T47D (cell line): ENCODE results near the gene NAE1.

Experiments used
- DNase-seq, 2 experiments: peaks; one replicate each; pipeline versions ENCODE4 v3.0.0 to v3.0.0-alpha.2; 2011 to 2012; ENCODE audit warnings: low read depth in 1 of 2, low spot score in 1 of 2
- JUND ChIP-seq: IDR thresholded peaks from 2 replicates; pipeline ENCODE4 v1.6.1; 2012; ENCODE audit warnings: low read depth
- in situ Hi-C: cut with HindIII; loops from 2 replicates; pipeline ENCODE4 v1.10.0; 2016; ENCODE audit warnings: low sequenced_read_pairs, low pct_unique_long_range_greater_than_20kb

NAE1 gene

GRCh38 chr16:66846266-66846665 lies 15.5 kb upstream of the NAE1 start:
- DNase-seq: no peak
- in situ Hi-C loops: no loop called here
- no peak for TF ChIP-seq JUND

DNA sequence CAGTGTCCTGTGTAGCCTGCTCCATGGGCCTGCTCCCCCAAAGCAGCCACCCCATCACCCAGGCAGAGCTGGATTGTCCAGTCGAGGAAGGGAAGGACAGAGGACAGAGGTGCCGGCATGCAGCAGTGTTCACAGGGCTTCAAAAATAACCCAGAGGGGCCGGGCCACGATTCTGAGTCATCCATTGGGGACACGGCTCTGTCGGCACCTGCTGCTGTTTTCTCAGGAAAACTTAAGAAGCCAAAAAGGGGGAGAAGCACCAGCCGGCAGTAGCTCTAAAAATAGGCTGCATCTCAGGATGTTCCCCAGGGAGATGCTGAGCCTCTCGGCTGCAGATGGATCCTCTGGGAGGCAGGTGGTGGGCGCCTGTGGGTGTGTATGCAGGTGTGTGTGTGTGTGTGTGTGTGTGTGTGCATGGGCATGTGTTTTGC lies 15.0 kb upstream of the NAE1 start:
- TF ChIP-seq JUND: no peak
- no peak for DNase-seq
- in situ Hi-C loops: no loop called here

- TF ChIP-seq JUND: no peak
- DNase-seq: no peak
- in situ Hi-C loops: no loop called here
Observed at GRCh38 chr16:66845080-66845410, 14.3 kb upstream of the NAE1 start.

GRCh38 chr16:66844342-66845079 lies 13.7 kb upstream of the NAE1 start, which contains the start of gene CA7:
TSS of gene CA7 (plus strand) at chr16:66844414. CDS start at chr16:66844488, 74 bp downstream.
- in situ Hi-C loops: no loop called here
- TF ChIP-seq JUND: no peak

DNA sequence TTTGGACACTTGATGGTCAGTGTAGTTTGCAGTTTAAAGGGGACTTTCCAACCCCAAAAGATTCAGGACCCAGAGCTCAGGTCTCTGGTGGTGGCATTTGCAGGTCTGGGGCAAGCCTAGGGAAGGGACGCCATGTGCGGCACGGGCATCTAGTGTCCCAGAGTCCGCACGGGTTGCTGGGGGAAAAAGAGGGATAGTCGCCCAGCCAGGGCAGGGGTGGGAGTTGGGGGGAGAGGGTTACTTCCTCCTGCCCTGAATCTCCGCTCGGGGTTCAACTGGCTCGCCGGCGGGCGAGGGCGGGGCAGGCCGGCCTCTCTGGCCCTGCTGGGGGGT lies 13.2 kb upstream of the NAE1 start:
- DNase-seq: no peak
- TF ChIP-seq JUND: no peak
- in situ Hi-C loops: no loop called here

More at GRCh38 chr16:66844342-66845079, 13.7 kb upstream of the NAE1 start, which contains the start of gene CA7:
- no peak for DNase-seq

- no peak for DNase-seq
- no peak for TF ChIP-seq JUND
- in situ Hi-C loops: no loop called here
Observed at GRCh38 chr16:66843191-66843590, 12.4 kb upstream of the NAE1 start.

GRCh38 chr16:66842765-66843164 lies 12.0 kb upstream of the NAE1 start:
- no peak for DNase-seq
- in situ Hi-C loops: no loop called here
- TF ChIP-seq JUND: no peak

- no peak for DNase-seq
- TF ChIP-seq JUND: no peak
- in situ Hi-C loops: no loop called here
Observed at GRCh38 chr16:66841366-66841765, 10.6 kb upstream of the NAE1 start.

GRCh38 chr16:66840883-66841282 lies 10.1 kb upstream of the NAE1 start:
- DNase-seq: no peak
- in situ Hi-C loops: no loop called here
- no peak for TF ChIP-seq JUND

- TF ChIP-seq JUND: no peak
- in situ Hi-C loops: no loop called here
- DNase-seq: no peak
Observed at GRCh38 chr16:66834746-66835145, 4.0 kb upstream of the NAE1 start.

- in situ Hi-C loops: no loop called here
- no peak for DNase-seq
- no peak for TF ChIP-seq JUND
Observed at GRCh38 chr16:66832661-66833305, 2.0 kb upstream of the NAE1 start.

- in situ Hi-C loops: no loop called here
- no peak for TF ChIP-seq JUND
- no peak for DNase-seq
Observed at GRCh38 chr16:66832190-66832589, 1.4 kb upstream of the NAE1 start.

- no peak for TF ChIP-seq JUND
- in situ Hi-C loops: no loop called here
- DNase-seq: no peak
Observed at GRCh38 chr16:66824006-66824405, 6.8 kb downstream of the NAE1 start.

- in situ Hi-C loops: no loop called here
- TF ChIP-seq JUND: no peak
- DNase-seq: no peak
Observed at GRCh38 chr16:66814734-66815133, 16.0 kb downstream of the NAE1 start.
